HG02623 (cell line): ENCODE data around the gene SLC25A20.

Experiments used
- ATAC-seq: cut with Tn5 transposase; IDR thresholded peaks from one replicate; pipeline ENCODE4 v1.9.1; 2021; ENCODE audit warnings: moderate library complexity; ENCODE audit not compliant: unreplicated experiment

Gene SLC25A20

GRCh38 chr3:48899273-48899672, 591 bp upstream of the SLC25A20 start:
- ATAC-seq: no peak

DNA sequence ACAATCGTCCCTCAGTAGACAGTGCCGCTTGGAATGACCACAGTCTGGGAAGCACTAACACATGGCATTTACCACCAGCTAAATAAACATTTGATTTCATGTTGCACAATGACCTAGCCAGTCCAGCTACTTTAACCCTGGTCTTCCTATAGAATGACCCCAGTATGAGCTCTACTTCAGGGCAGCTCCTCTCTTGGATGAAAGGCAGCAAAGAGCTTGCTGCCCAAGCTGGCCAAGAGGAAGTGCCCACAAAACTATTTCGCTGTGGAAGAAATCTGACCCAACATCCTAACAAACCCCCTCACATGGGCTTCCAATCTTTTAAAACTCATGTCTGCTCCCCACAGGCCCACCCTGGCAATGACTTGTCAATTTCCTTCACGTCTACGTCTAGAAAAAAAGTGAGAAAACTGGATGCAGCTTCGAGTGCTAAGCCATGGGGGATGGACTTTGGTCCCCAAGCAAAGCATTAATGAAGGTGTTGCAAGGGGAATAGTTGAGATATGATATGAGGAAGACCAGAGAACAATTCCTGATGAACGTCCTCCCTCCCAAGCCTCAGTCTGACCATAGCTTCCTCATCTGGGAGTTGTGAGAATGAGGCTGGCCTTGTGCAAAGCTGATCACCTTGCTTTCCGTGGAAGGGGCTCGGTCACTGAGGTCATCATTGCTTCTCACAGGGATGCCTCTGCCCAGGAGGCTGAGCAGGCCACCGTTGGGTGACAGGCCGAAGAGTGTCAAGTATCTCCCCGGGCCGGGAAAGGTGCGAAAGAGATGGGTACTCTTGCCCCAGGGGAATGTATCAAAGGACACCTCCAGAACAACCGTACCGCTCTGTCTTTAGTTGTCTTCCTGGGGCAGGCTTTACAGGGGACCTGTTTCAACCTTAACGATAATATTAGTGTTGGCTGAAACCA, 964 bp downstream of the SLC25A20 start:
- no peak for ATAC-seq

- no peak for ATAC-seq
These were observed 1.7 kb downstream of the SLC25A20 start for GRCh38 chr3:48896936-48897335.

- no peak for ATAC-seq
These were observed 4.2 kb downstream of the SLC25A20 start for GRCh38 chr3:48894516-48894915.

- no peak for ATAC-seq
These were observed 7.1 kb downstream of the SLC25A20 start for GRCh38 chr3:48891606-48892005.

DNA sequence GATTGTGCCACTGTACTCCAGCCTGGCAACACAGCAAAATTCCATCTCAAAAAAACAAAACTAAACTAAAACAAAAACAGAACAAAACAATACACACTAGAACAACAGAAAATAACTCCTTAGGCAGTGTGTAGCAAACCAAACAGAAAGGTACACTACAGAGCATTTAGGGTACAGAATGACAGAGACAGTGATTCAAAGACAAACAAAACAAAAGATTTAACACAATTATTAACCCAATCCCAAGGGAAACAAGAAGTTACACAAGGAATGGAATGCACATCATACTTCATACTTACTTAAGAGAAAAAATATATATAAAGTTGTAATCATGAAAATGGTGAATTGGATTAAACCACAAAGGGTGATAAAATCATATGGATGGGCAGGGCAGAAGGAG, 12.9 kb downstream of the SLC25A20 start:
- no peak for ATAC-seq

GRCh38 chr3:48881652-48882114, 17.0 kb downstream of the SLC25A20 start:
- ATAC-seq: no peak

GRCh38 chr3:48881006-48881405, 17.7 kb downstream of the SLC25A20 start:
- ATAC-seq: no peak

- ATAC-seq: no peak
These were observed 18.7 kb downstream of the SLC25A20 start for GRCh38 chr3:48879994-48880377.

DNA sequence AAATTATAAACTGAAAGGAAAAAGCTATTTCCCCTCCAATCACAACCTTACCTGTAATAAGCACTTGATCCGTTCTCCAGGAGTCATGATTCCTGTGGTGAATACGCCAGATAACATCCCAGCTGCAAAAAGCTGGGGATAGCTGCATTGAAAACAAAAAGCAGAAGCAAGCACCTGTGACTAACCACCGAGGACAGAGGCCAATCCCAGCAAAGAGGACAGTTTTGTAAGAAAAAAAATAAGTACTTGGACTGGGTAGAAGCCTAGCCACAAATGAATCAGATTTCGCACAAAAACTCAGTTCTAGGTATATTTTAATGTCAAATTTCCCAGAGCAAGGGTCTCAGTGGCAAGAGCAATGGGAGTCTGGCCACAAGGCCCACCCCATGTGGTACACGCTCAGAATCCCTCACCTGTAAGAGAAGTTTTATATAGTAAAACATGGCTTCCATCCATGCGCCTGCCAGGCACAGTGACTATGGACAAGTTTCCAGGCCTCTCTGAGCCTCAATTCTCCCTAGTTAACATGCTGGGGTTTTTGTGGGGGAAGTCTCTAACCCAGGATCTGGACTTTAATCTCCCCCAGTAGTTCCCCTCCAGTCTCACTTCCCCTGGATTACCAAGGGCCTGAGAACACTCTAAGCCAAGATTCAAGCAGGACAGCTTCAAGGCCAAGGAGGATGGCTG, 19.2 kb downstream of the SLC25A20 start:
- ATAC-seq: no peak

DNA sequence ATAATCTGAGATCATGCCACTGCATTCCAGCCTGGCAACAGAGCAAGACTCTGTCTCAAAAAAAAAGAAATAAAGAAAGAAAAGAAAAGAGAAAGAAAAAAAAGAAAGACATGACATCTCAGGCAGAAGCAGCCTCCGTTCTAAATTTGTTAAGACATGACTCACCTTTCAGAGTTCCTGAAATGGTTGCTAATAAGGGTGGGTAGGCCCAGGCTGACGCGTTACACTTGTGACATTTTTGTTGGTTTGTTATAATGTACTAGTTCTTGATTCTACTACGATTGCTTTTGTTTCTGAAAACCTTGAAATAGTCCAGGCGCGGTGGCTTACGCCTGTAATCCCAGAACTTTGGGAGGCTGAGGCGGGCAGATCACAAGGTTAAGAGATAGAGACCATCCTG, 21.0 kb downstream of the SLC25A20 start:
- ATAC-seq: no peak

DNA sequence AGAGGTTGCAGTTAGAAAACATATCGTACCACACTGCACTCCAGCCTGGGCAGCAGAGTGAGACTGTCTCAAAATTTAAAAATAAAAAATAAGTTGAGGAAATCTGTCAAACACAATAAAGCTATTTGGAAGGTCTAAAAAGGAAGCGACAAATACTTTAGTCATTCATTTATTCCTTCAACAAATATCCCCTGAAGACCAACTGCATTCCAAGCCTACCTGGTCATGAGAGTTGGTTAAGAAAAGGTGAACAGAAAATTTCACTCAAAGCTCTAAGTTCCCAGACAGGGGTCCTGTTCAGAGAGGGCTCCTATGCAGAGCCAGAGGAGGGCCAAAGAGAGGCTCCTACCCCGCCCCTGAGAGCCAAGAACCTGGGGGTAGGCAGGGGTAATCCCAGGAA, 35.6 kb downstream of the SLC25A20 start:
- ATAC-seq: no peak

DNA sequence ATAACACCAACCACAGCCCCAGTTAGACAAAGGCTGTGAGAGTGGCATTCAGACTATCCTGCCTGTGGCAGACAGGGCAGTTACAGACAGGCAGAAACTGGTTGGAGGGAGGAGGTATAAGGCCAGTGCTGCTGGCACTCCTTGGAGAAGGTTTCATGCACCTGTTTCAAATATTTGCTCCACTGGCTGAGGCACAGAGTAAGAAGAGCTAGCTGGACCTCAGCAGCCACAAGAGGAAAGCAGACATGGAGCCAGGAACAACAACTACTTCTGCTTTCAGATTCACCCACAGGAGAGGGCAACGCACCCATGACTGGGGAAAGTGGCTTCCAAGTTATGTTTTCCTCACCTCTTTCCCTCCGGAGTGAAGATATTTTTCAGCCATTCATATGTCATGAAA, 39.5 kb downstream of the SLC25A20 start:
- no peak for ATAC-seq

DNA sequence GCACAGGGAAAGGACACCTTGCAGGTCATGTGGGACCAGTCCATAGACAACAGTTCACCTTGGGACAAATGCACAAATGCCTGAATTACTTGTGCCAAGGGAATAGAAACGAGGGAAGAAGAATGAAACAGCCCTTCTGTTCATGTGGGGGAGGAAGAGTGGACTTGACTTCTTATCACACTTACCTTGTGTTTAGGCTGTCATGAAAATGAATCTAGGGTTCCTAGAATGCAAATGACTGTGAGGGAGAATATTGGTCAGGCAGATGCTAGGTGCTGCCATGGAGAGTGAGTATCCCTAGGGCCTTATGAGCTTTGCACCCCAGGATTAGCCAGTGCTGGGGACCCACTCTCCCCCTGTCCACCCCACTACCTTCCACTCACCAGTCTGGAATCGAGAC, 40.0 kb downstream of the SLC25A20 start:
- ATAC-seq: no peak

GRCh38 chr3:48857641-48858040, 41.0 kb downstream of the SLC25A20 start:
- no peak for ATAC-seq

DNA sequence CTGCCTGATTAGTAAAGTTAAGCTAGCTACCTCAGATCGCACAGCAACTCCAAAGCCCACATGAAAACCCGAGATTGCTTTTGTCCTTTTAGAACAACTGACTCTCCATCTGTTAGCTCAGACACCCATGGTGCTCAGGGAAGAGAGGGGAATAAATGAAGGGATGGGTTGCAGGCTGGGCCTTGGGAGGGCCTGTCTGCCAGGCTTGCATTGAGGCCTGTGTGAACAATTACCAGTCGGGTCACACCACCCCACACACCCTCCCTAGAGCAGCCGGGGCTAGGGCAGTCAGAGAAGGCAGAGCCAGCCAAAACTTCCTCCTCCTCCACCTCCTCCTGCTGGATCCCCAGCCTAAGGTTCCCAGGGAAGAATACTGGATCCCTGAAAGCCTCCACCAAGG, 42.2 kb downstream of the SLC25A20 start:
- no peak for ATAC-seq

GRCh38 chr3:48855681-48856447, 42.8 kb downstream of the SLC25A20 start:
- ATAC-seq: no peak

GRCh38 chr3:48852151-48852550, 46.5 kb downstream of the SLC25A20 start:
- ATAC-seq: no peak

GRCh38 chr3:48851407-48851806, 47.3 kb downstream of the SLC25A20 start:
- ATAC-seq: no peak

GRCh38 chr3:48848816-48849515, 49.7 kb downstream of the SLC25A20 start:
- no peak for ATAC-seq
